HG03108 (cell line): ENCODE measurements around the gene VDR.

ENCODE experiments used
- ATAC-seq: cut with Tn5 transposase; IDR thresholded peaks from one replicate; pipeline ENCODE4 v1.9.1; 2021; ENCODE audit warnings: moderate library complexity; ENCODE audit not compliant: unreplicated experiment

The VDR gene

DNA sequence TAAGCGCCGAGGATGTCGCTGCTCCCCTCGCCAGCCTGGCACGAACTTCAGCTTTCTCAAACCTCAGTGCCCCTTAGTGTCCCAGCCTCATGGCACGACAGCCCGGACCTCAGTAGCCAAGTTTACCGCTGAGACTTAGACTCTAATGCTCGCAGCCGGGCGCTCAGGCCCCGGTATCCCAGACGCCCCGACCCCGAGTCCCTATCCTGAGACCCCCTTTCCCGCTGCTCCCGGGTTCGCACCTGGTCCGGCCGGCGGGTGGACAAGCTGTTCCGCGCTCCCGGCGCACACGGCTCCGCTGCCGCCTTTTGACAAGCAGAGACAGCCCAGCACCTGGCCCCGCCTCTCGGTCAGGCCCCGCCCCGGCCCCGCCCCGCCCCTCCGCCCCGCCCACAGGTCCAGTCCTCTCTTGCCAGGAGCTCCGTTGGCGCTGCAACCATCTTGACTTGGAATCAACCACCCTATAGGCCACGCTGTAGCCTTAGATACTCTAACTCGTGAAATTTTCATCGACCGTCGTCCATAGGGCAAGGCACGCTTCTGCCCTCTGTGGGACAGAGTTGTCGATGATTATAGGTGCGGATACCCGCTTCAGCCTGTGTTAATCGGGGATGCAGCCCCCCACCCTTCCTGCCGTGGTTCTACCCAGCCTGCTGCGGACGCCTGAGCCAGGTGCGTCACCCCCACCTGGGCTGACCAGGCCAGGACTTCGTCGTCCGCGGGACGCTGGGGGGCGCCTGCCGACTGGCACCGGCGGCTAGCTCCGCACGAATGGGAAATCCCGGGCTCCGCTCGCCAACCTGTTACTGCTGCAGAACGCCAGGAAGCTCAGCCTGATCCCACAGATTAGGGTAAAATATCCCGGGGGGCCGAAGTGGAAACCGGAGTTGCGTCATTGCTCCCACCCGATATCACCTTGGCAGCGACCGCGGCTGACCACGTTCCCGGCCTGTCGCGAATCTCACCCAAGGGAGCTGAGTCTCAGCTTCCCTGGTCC lies at the start of gene VDR:
VDR (minus strand) TSS at position 282 of the 997 bp plus-strand sequence. CDS start 25,881 bp downstream, outside the sequence.
- ATAC-seq, result peak; percentile 47

DNA sequence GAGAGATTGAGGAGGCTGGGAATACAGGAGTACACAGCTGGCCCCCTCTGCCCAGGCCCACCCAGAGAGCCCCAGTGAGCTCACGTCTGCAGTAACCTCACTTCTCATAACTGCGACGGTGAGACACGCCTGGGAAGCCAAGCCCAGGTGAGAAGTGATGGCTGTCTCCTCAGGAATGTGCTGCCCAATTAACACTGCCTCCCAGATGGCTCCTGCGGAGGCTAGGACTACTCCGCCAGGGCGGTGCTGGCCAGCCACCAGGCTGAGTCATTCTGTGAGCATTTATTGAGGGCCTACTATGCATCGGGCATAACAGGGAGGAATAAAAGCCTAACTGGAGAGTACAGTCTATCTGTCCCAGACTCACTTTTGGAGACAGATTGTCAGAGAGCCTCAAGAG lies 49.3 kb upstream of the VDR start:
- no peak for ATAC-seq

DNA sequence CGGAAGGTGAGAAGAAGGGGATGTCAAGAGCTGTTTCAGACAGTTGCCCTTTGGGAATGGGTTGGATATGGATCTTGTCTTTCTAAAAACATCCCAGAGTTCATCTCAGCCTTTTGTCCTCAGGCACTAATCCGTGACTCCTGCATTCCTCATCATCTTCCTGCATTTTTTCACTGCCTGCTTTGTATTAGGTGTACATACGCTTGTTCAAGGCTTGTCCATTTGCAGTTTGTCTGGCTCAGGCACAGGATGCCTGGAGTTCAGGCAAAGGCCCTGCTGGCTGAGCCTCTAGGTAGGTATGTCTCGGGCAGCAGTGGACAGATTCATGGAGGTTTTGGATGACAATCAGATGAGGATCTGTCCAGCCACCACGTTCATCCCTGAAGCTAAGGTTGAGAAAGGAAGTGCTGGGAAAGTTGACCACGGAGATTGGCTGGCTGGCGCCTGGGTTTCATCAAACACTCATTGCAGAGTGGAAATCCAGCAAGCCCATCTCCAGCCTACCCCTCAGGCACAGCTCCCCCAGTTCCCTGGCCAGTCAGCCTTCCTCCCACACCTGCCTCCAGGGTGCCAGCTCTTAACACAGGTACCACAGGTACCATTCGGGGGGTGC lies 46.2 kb upstream of the VDR start:
- no peak for ATAC-seq

DNA sequence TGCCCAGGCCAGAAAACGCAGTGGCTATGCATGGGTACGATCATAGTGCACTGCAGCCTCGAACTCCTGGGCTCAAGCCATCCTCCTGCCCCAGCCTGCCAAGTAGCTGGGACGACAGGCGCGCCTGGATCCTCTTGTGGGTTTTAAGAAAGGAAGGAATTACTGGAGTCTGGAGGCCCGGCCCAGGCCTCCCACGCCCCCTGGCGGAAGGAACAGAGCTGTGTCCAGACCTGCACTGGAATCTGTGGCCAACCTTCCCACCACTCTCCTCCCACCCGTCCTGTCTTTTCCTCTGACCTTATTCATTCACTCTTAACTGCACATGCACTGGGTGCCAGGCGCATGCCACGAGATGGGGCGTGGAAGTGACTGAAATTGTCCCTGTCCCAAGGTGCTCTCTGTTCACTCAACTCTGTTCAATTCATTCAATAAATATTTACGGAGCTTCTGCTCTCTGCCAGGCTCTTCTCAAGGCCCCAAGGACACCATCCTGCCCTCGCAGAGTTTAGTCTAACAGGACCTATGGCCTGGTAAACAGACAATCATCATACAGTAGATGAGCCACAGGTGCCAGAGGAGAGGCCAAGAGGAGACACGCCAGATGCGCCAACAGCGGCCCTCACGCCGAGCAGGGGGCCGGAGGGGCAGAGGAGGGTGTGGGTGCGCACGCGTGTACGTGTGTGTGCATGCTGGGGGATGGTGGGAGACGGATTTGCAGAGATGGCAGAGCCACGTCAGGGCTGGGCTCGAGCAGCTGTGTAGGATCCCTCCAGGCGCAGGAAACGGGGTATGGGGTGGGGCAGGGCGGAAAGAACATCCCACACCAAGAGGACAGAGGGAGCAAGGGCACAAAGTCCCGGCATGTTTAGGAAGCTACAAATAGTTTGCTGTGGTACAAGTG lies 44.9 kb upstream of the VDR start:
- ATAC-seq, result no peak

- no peak for ATAC-seq
These were observed 42.5 kb upstream of the VDR start for GRCh38 chr12:47947341-47947740.

DNA sequence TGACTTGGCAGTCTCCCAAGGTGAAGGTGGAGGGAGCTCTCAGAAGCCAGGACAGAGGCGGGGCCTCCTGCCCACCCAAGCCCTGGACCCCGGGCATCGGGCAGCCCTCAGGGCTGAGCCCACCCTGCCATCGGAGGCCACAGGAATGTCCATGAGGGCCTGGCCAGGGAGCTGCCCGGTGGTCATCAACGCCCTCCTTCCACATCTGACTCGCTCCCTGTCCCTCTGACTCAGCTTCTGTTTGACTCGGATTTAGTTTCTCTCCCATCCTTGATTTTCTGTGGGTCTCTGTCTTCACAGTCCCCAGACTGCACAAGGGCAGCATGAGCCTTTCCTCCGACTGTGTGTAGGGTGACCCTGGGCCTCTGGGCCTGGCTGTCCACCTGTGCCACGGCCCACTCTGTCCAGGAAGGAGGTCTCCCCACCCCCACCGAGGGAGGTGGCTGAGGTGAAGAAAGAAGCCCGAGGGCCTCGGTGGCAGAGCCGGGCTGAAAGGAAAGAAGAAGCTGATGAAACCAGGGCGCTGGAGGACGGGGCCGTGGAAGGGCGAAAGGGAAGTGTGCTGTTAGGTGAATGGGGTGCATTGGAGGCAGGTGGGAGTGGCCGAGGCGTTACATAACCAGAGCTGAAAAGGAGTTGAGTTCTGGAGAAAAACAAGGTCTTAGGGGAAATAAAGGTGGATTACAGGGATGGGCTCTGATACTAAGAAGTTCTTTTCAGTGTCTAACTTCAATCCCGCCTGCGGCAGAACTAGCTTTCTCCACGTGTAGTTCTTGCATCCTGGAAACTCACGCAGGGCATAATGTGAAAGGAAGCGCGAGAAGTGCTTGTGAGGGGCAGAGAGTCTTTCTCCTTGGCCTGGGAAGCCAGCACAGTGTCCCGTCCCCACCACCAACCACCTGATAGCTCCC lies 41.9 kb upstream of the VDR start:
- no peak for ATAC-seq

GRCh38 chr12:47945341-47945728 lies 40.5 kb upstream of the VDR start:
- no peak for ATAC-seq

GRCh38 chr12:47944685-47945340 lies 40.0 kb upstream of the VDR start:
- ATAC-seq, result no peak

GRCh38 chr12:47943623-47944340 lies 39.0 kb upstream of the VDR start:
- ATAC-seq, result no peak

GRCh38 chr12:47942614-47943225 lies 37.9 kb upstream of the VDR start:
- ATAC-seq, result no peak

GRCh38 chr12:47941871-47942613 lies 37.2 kb upstream of the VDR start:
- no peak for ATAC-seq

DNA sequence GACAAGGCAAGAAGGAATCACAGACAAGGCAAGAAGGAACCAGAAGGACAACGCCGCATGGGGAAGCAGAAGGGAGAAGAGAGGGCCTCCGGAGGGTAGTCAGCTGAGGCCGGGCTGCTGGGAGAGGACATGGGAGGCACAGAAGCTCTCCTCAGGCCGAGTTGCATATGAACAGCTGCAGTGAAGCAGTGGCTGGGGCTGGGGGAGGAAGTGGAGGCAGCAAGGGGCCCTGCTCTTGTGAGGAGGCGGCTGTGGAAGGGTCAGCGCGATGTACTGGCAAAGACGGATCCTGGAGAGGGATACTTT lies 36.6 kb upstream of the VDR start:
- no peak for ATAC-seq

DNA sequence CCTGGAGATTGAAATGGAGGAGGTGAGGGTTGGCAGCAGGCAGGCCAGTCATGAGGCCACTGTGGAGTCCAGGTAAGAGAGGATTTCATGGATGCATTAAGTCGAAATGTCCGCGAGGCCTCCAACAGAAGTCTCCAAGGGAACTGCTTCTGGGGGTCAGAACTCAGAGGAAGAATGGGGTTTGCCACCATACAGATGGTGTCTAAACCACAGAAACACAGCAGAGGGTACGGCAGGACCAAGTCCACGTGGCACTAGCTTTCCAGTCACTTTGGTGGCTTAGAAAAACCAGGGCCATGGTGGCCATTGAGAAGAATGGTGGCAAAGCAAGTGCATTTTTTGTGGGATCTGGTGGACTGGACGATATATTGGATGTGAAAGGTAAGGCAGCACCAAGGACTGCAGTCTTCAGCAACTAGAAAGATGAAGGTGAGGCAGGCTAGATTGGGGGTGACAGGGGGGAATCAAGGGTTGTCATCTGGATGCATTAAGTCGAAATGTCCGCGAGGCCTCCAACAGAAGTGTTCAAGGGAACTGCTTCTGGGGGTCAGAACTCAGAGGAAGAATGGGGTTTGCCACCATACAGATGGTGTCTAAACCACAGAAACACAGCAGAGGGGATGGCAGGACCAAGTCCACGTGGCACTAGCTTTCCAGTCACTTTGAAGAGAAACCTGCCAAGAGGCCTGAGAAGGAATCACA lies 36.1 kb upstream of the VDR start:
- ATAC-seq, result no peak

DNA sequence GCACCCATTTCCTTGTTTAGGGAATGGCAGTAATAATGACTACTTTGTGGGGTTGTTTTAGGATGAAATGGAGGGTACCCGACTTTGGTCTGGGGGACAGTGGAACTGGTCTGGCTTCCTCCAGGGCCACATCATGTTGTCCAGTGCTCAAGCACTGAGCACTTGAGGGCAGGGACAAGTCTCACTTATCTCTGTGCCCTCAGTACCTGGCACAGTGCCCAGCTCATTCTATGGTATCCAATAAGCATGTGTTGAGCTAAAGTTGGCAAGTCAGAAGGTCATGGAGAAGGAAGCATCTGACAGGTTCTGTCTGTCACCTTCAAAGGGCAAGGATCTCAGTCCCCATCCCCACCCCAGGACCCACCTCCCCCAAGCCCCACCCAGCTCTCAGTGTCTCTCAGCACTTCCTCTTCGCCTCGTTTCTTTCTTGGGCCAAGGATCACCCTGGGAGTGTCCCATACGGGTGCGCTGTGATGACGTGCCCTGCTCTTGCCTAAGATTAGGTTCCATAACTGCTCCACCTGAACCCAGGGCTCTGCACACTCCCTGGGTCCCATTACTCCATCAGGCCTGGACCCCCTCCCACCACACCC lies 34.3 kb upstream of the VDR start:
- ATAC-seq, result no peak

- ATAC-seq, result no peak
These were observed 33.8 kb upstream of the VDR start for GRCh38 chr12:47938594-47938993.

DNA sequence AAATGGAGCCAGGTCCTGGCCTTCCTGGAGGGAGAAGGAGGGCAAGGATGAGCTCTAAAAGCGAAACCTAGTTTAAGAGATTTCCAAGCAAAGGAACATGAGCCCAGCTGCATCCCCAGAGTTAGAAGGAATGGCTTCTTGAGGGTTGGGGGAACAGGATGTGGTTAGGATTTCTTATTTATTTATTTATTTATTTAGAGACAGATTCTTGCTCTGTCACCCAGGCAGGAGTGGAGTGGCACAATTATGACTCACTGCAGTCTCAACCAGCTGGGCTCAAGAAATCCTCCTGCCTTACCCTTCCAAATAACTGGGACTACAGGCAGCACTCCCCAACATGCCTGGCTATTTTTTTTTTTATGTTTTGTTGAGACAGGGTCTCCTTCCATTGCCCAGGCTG lies 33.3 kb upstream of the VDR start:
- ATAC-seq, result no peak

DNA sequence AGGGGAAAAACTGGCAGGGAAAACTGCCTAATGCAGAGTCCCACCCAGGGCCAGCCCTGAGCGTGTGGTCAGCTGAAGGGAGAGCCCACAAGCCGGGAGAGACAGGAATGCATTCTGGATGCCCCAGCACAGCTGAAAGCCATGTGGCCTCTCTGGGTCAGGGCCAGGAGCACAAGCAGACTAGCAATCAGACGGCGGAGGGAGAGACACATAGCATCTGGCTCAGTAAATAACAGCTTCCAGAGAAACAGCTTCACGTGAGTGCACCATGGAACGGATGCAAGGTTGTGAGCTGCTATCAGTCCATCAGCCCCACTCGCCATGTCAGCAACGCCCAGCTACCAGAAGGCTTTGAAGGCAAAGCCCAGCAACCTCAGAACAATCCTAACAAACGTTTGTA lies 30.4 kb upstream of the VDR start:
- no peak for ATAC-seq
